Keratinocyte (primary cell): ENCODE data around the gene TAF5. TPM values are rescaled to one million over a fixed set of nuclear protein-coding genes. Genes with fewer than 3 reads are reported as not detected.
"Not testable (repeated sequence)": the region's sequence is repeated elsewhere in the genome, so short reads cannot be mapped to it uniquely, and the experiment has no call there.

Experiments
- DNase-seq: peaks from one replicate; pipeline ENCODE4 v3.0.0-alpha.2; 2011; ENCODE audit warnings: low read depth, missing footprints, low spot score
- FAIRE-seq: peaks from 2 replicates; lab custom pipeline; 2011; peaks lifted over from hg19 to GRCh38; lab: Jason Lieb, UNC
- H2AFZ ChIP-seq: 2 replicates; pipeline ENCODE4 v1.6.0; 2012; ENCODE audit warnings: low read length, control low read depth, inconsistent platforms; ENCODE audit not compliant: control insufficient read depth
- H3K27ac ChIP-seq: 2 replicates; pipeline ENCODE4 v1.5.1; 2011; ENCODE audit warnings: low read length; ENCODE audit not compliant: control insufficient read depth, insufficient read depth
- H3K27me3 ChIP-seq: 3 replicates; pipeline ENCODE4 v1.6.0; 2011; ENCODE audit warnings: low read length; ENCODE audit not compliant: control insufficient read depth, insufficient read depth; ENCODE audit errors: extremely low read depth
- H3K36me3 ChIP-seq, 2 experiments: 2 replicates in 1 of 2; 3 replicates in 1 of 2; pipeline ENCODE4 v1.5.1; 2011; ENCODE audit warnings: low read length in 2 of 2, mild to moderate bottlenecking in 1 of 2; ENCODE audit not compliant: control insufficient read depth in 2 of 2, insufficient read depth in 2 of 2; ENCODE audit errors: extremely low read depth in 1 of 2
- H3K4me1 ChIP-seq: 3 replicates; pipeline ENCODE4 v1.5.1; 2011; ENCODE audit warnings: low read length; ENCODE audit not compliant: control insufficient read depth, insufficient read depth; ENCODE audit errors: extremely low read depth
- H3K4me2 ChIP-seq: 3 replicates; pipeline ENCODE4 v1.6.0; 2011; ENCODE audit warnings: low read depth, low read length; ENCODE audit not compliant: control insufficient read depth, insufficient read depth; ENCODE audit errors: extremely low read depth
- H3K4me3 ChIP-seq, 3 experiments: fragments of 200-600 bp in 1 of 3; sonication (generic) in 1 of 3; 2 replicates in 2 of 3; 3 replicates in 1 of 3; pipeline ENCODE4 v1.5.1; 2011 to 2016; ENCODE audit warnings: low read length in 3 of 3, mild to moderate bottlenecking in 3 of 3, control low read depth in 2 of 3, inconsistent platforms in 1 of 3, low read depth in 1 of 3, mixed read lengths in 1 of 3, mixed run types in 1 of 3, moderate library complexity in 1 of 3; ENCODE audit not compliant: control insufficient read depth in 2 of 3, insufficient read depth in 2 of 3; ENCODE audit errors: extremely low read depth in 1 of 3
- H3K79me2 ChIP-seq: 2 replicates; pipeline ENCODE4 v1.6.0; 2012; ENCODE audit warnings: low read length; ENCODE audit not compliant: control insufficient read depth, insufficient read depth
- H3K9ac ChIP-seq: 3 replicates; pipeline ENCODE4 v1.6.0; 2011; ENCODE audit warnings: low read length; ENCODE audit not compliant: control insufficient read depth, insufficient read depth; ENCODE audit errors: extremely low read depth
- H3K9me1 ChIP-seq: 3 replicates; pipeline ENCODE4 v1.6.0; 2011; ENCODE audit warnings: low read length; ENCODE audit not compliant: control insufficient read depth, insufficient read depth; ENCODE audit errors: extremely low read depth
- H3K9me3 ChIP-seq: 2 replicates; pipeline ENCODE4 v1.5.1; 2012; ENCODE audit warnings: low read depth, low read length; ENCODE audit not compliant: control insufficient read depth
- H4K20me1 ChIP-seq: 3 replicates; pipeline ENCODE4 v1.6.0; 2011; ENCODE audit warnings: low read length; ENCODE audit not compliant: control insufficient read depth, insufficient read depth; ENCODE audit errors: extremely low read depth
- CTCF ChIP-seq, 3 experiments: IDR thresholded peaks in 1 of 3; conservative IDR thresholded peaks in 1 of 3; optimal IDR thresholded peaks in 1 of 3; 2 replicates in 2 of 3; 3 replicates in 1 of 3; pipeline versions ENCODE3 to v1.5.1; 2011; ENCODE audit warnings: low read length in 3 of 3, mild to moderate bottlenecking in 3 of 3, moderate library complexity in 2 of 3, control low read depth in 1 of 3, inconsistent platforms in 1 of 3; ENCODE audit not compliant: insufficient read depth in 2 of 3; ENCODE audit errors: extremely low read depth in 1 of 3
- EZH2 ChIP-seq: IDR thresholded peaks from one replicate; pipeline ENCODE4 v1.6.1; 2012; ENCODE audit warnings: inconsistent platforms, mild to moderate bottlenecking, low read length, moderate library complexity
- dilution Hi-C: fragments of 300-500 bp; cut with MboI; formaldehyde crosslinking; loops from one replicate; pipeline ENCODE4 v1.7.0; 2020; ENCODE audit warnings: low sequenced_read_pairs; ENCODE audit not compliant: extremely low pct_ligation_motif_present
- polyA plus RNA-seq, 5 experiments: library from polyadenylated mRNA; depleted of rRNA in 3 of 5; stranded (reverse) in 3 of 5; stranded (forward) in 1 of 5; unstranded in 1 of 5; fragments of >200 nt; gene quantifications; 1 replicate in 1 of 5; 2 replicates in 3 of 5; 3 replicates in 1 of 5; pipeline versions ENCODE4 v1.2.1 to v1.2.3, GENCODE V29; 2011 to 2012; ENCODE audit warnings: missing spikeins in 2 of 5, low read depth in 1 of 5, low replicate concordance in 1 of 5

The TAF5 gene
- polyA plus RNA-seq, 1 donor (not counting 4 experiments of a cell fraction or from before 2014, with no cell fraction given), result 4.4 TPM

- dilution Hi-C loops, result no loop called here
- DNase-seq (no peak), FAIRE-seq (no peak)
- Histone ChIP-seq H3K27ac (peak within 1 kb of the TSS; percentile 58), H3K9me1 (no peaks in the 10 kb centered on the region), H3K79me2 (peaks cover 11% of the 10 kb centered on the region), H3K9ac (peak within 1 kb of the TSS; percentile 81), H3K4me3 (peak within 1 kb of the TSS; percentile 70 to 86 (median 82)), H2AFZ (peak within 1 kb of the TSS; percentile 90), H4K20me1 (no peaks in the 10 kb centered on the region), H3K36me3 (peaks cover 3 to 7% of the 10 kb centered on the region in 2 experiments), H3K27me3 (no peaks in the 10 kb centered on the region), H3K9me3 (no peaks in the 10 kb centered on the region), H3K4me2 (peak within 1 kb of the TSS; percentile 87), H3K4me1 (peaks cover 6% of the 10 kb centered on the region)
- TF ChIP-seq CTCF (optimal IDR thresholded peaks at IDR 0.05 in 1 of 3, IDR thresholded peaks at IDR 0.05 in 1 of 3, conservative IDR thresholded peaks at IDR 0.05 in 1 of 3; ENCODE audit: extremely low read depth in 1 of 3, insufficient read depth in 2 of 3, low read length in 3 of 3), result peak in 1 of 3 experiments; percentile 13
- TF ChIP-seq EZH2, result no peak
Measured at GRCh38 chr10:103350517-103351260, 17.1 kb upstream of the TAF5 start, which contains the start of gene PCGF6. PCGF6 (minus strand) TSS chr10:103351140; CDS start chr10:103351066, 74 bp downstream.

GRCh38 chr10:103353281-103353680, 14.5 kb upstream of the TAF5 start:
- no peak for TF ChIP-seq CTCF (optimal IDR thresholded peaks at IDR 0.05 in 1 of 3, IDR thresholded peaks at IDR 0.05 in 1 of 3, conservative IDR thresholded peaks at IDR 0.05 in 1 of 3; ENCODE audit: extremely low read depth in 1 of 3, insufficient read depth in 2 of 3, low read length in 3 of 3)
- no peak for TF ChIP-seq EZH2
- DNase-seq, result no peak
- Histone ChIP-seq H3K9ac (no peak overlapping the region), H3K4me3 (no peak overlapping the region), H2AFZ (no peak overlapping the region), H3K4me1 (peaks cover 6% of the 10 kb centered on the region), H4K20me1 (no peaks in the 10 kb centered on the region), H3K27ac (no peak overlapping the region), H3K27me3 (no peaks in the 10 kb centered on the region), H3K4me2 (no peak overlapping the region), H3K79me2 (peaks cover 11% of the 10 kb centered on the region), H3K9me1 (no peaks in the 10 kb centered on the region), H3K36me3 (no peaks in the 10 kb centered on the region), H3K9me3 (no peaks in the 10 kb centered on the region)
- dilution Hi-C loops, result no loop called here
- no peak for FAIRE-seq

- H3K4me2 ChIP-seq, H3K4me1 ChIP-seq, H3K79me2 ChIP-seq, H3K27me3 ChIP-seq, DNase-seq, H4K20me1 ChIP-seq, H3K27ac ChIP-seq, H2AFZ ChIP-seq, H3K4me3 ChIP-seq, H3K9me3 ChIP-seq, FAIRE-seq, H3K9ac ChIP-seq, H3K9me1 ChIP-seq, dilution Hi-C loops, H3K36me3 ChIP-seq: not testable (repeated sequence)
Measured at GRCh38 chr10:103354567-103354966, 13.2 kb upstream of the TAF5 start.
